HEK293 (cell line): ENCODE measurements around the gene DLGAP3.

Source experiments
- CTCF ChIA-PET: fragments of 350-600 bp; formaldehyde crosslinking; extraction: SDS; loops from one replicate; lab custom pipeline; 2021; ENCODE audit warnings: antibody characterized with exemption; lab: Yijun Ruan, JAX
- POLR2A ChIA-PET: fragments of 300-600 bp; formaldehyde crosslinking; extraction: SDS; loops from one replicate; lab custom pipeline; 2020; ENCODE audit warnings: antibody characterized with exemption, inconsistent platforms; lab: Yijun Ruan, JAX
- H3K27ac ChIP-seq: fragments of 200-500 bp; sonication (Bioruptor generic); 2 replicates; pipeline ENCODE4 v1.5.1; 2014; ENCODE audit warnings: low read depth, low read length, control low read depth, inconsistent platforms; ENCODE audit errors: extremely low read depth
- H3K36me3 ChIP-seq, 2 experiments: fragments of 200-500 bp in 1 of 2; sonication (Bioruptor generic) in 1 of 2; 1 replicate in 1 of 2; 2 replicates in 1 of 2; pipeline ENCODE4 v1.5.1; 2014 to 2017; ENCODE audit warnings: inconsistent platforms in 2 of 2, low read length in 2 of 2; ENCODE audit not compliant: control insufficient read depth in 2 of 2, insufficient read depth in 1 of 2
- H3K4me1 ChIP-seq: fragments of 200-500 bp; sonication (Bioruptor generic); 2 replicates; pipeline ENCODE4 v1.5.1; 2014; ENCODE audit warnings: mild to moderate bottlenecking, low read length, inconsistent platforms; ENCODE audit not compliant: control insufficient read depth, insufficient read depth
- H3K4me3 ChIP-seq: 2 replicates; pipeline ENCODE4 v1.5.1; 2011; ENCODE audit warnings: low read depth, mild to moderate bottlenecking, control low read depth, low read length, moderate library complexity
- H3K9me3 ChIP-seq: fragments of 200-500 bp; sonication (Bioruptor generic); 2 replicates; pipeline ENCODE4 v1.5.1; 2014; ENCODE audit warnings: low read depth, low read length, inconsistent platforms; ENCODE audit not compliant: control insufficient read depth, insufficient read depth
- BCL11B ChIP-seq: fragments of 450-650 bp; formaldehyde crosslinking; IDR thresholded peaks from 2 replicates; pipeline ENCODE4 v1.5.1; 2016; ENCODE audit warnings: low read depth, missing biosample characterization, missing genetic modification characterization
- GLIS1 ChIP-seq: fragments of 450-650 bp; formaldehyde crosslinking; IDR thresholded peaks from 2 replicates; pipeline ENCODE4 v1.5.1; 2016; ENCODE audit warnings: missing biosample characterization, missing genetic modification characterization
- SP3 ChIP-seq: fragments of 450-650 bp; formaldehyde crosslinking; IDR thresholded peaks from 2 replicates; pipeline ENCODE4 v1.5.1; 2016; ENCODE audit warnings: missing biosample characterization, missing genetic modification characterization
- YY2 ChIP-seq: fragments of 450-650 bp; formaldehyde crosslinking; IDR thresholded peaks from 2 replicates; pipeline ENCODE4 v1.5.1; 2016; ENCODE audit warnings: missing biosample characterization, missing genetic modification characterization
- ZBTB20 ChIP-seq: fragments of 450-650 bp; formaldehyde crosslinking; IDR thresholded peaks from 2 replicates; pipeline ENCODE4 v1.5.1; 2016; ENCODE audit warnings: missing biosample characterization, missing genetic modification characterization
- ZBTB48 ChIP-seq: fragments of 450-650 bp; formaldehyde crosslinking; IDR thresholded peaks from 2 replicates; pipeline ENCODE4 v1.5.1; 2016; ENCODE audit warnings: missing biosample characterization, missing genetic modification characterization
- ZBTB8A ChIP-seq: fragments of 450-650 bp; formaldehyde crosslinking; IDR thresholded peaks from 2 replicates; pipeline ENCODE4 v1.5.1; 2016; ENCODE audit warnings: missing biosample characterization, missing genetic modification characterization
- ZEB2 ChIP-seq: fragments of 450-650 bp; formaldehyde crosslinking; IDR thresholded peaks from 2 replicates; pipeline ENCODE4 v1.5.1; 2016; ENCODE audit warnings: missing biosample characterization, missing genetic modification characterization
- ZFHX2 ChIP-seq: fragments of 450-650 bp; formaldehyde crosslinking; conservative IDR thresholded peaks from 2 replicates; pipeline ENCODE4 v1.5.1; 2016; ENCODE audit warnings: missing biosample characterization, missing genetic modification characterization
- ZNF266 ChIP-seq: fragments of 450-650 bp; formaldehyde crosslinking; IDR thresholded peaks from 2 replicates; pipeline ENCODE4 v1.5.1; 2016; ENCODE audit warnings: missing biosample characterization, missing genetic modification characterization, low read depth
- ZNF335 ChIP-seq: fragments of 450-650 bp; formaldehyde crosslinking; conservative IDR thresholded peaks from 2 replicates; pipeline ENCODE4 v1.5.1; 2016; ENCODE audit warnings: missing biosample characterization, missing genetic modification characterization
- ZNF501 ChIP-seq: fragments of 450-650 bp; formaldehyde crosslinking; IDR thresholded peaks from 2 replicates; pipeline ENCODE4 v1.5.1; 2016; ENCODE audit warnings: missing biosample characterization, missing genetic modification characterization
- ZNF521 ChIP-seq: fragments of 450-650 bp; formaldehyde crosslinking; IDR thresholded peaks from 2 replicates; pipeline ENCODE4 v1.5.1; 2017; ENCODE audit warnings: missing biosample characterization, mild to moderate bottlenecking, missing genetic modification characterization
- ZNF544 ChIP-seq: fragments of 450-650 bp; formaldehyde crosslinking; IDR thresholded peaks from 2 replicates; pipeline ENCODE4 v1.5.0; 2017; ENCODE audit warnings: missing biosample characterization, missing genetic modification characterization
- ZNF837 ChIP-seq: fragments of 450-650 bp; formaldehyde crosslinking; IDR thresholded peaks from 2 replicates; pipeline ENCODE4 v1.5.1; 2016; ENCODE audit warnings: missing biosample characterization, missing genetic modification characterization
- TF ChIP-seq, protein P1 (sequence below): fragments of 450-650 bp; formaldehyde crosslinking; IDR thresholded peaks from 2 replicates; pipeline ENCODE4 v1.5.1; 2016; ENCODE audit warnings: missing biosample characterization, missing genetic modification characterization
- TF ChIP-seq, protein P2 (sequence below): fragments of 450-650 bp; formaldehyde crosslinking; IDR thresholded peaks from 2 replicates; pipeline ENCODE4 v1.5.1; 2017; ENCODE audit warnings: missing biosample characterization, missing genetic modification characterization
- TF ChIP-seq, protein P3 (sequence below): fragments of 450-650 bp; formaldehyde crosslinking; optimal IDR thresholded peaks from 2 replicates; pipeline ENCODE3; 2016; ENCODE audit warnings: missing biosample characterization, mild to moderate bottlenecking, missing genetic modification characterization
- TF ChIP-seq, protein P4 (sequence below): fragments of 450-650 bp; formaldehyde crosslinking; IDR thresholded peaks from 2 replicates; pipeline ENCODE4 v1.5.1; 2017; ENCODE audit warnings: missing biosample characterization, missing genetic modification characterization
- TF ChIP-seq, protein P5 (sequence below): fragments of 450-650 bp; formaldehyde crosslinking; IDR thresholded peaks from 2 replicates; pipeline ENCODE4 v1.5.1; 2016; ENCODE audit warnings: missing biosample characterization, missing genetic modification characterization
- TF ChIP-seq, protein P6 (sequence below): fragments of 450-650 bp; formaldehyde crosslinking; IDR thresholded peaks from 2 replicates; pipeline ENCODE4 v1.5.1; 2016; ENCODE audit warnings: missing biosample characterization, missing genetic modification characterization
- TF ChIP-seq, protein P7 (sequence below): fragments of 450-650 bp; formaldehyde crosslinking; IDR thresholded peaks from 2 replicates; pipeline ENCODE4 v1.5.1; 2017; ENCODE audit warnings: missing biosample characterization, missing genetic modification characterization

The DLGAP3 gene

DNA sequence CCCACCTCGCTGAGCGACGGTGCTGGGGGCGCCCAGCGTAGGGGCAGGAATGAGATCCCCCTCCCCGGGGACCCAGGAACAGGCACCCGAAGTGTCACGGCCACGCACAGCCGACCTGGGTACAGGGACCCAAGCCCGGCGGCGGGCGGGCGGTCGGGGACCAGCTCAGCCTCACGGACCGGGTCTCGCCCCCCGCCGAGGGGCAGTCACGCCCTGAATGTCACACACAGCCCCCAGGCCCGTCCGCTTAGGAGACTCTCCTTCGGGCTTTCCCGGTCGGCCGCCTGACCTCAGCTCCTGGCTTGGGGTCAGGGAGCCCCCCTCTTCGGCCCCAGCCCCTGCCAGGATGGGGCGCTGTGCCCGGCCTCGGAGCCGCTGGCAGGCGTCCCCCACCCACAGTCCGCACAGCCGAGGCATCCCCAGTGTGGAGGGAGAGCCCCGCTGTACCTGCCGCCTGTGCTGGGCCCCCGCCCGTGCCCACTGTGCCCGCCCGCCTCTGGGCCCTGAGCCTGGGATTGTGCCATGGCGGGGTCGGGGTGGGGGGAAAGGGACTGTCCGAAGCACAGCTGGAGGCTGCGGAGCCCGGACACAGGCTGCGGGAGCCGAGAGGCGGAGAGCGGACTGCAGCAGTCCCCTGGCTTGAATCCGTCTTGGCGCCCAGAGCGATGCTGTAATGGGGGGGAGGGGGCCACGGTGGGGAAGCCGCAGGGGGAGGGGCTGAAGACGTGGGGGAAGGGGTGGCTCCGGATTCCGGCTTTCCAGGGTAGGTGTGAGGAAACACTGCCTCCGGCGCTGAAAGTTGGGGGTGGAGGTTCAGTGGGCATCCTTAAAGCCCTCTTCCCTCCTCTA is 627 bp upstream of the DLGAP3 start (continued):
- TF ChIP-seq, protein P1, sequence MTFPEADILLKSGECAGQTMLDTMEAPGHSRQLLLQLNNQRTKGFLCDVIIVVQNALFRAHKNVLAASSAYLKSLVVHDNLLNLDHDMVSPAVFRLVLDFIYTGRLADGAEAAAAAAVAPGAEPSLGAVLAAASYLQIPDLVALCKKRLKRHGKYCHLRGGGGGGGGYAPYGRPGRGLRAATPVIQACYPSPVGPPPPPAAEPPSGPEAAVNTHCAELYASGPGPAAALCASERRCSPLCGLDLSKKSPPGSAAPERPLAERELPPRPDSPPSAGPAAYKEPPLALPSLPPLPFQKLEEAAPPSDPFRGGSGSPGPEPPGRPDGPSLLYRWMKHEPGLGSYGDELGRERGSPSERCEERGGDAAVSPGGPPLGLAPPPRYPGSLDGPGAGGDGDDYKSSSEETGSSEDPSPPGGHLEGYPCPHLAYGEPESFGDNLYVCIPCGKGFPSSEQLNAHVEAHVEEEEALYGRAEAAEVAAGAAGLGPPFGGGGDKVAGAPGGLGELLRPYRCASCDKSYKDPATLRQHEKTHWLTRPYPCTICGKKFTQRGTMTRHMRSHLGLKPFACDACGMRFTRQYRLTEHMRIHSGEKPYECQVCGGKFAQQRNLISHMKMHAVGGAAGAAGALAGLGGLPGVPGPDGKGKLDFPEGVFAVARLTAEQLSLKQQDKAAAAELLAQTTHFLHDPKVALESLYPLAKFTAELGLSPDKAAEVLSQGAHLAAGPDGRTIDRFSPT (tag by site-specific recombination), result 0 out of 2 replicates have a peak, but pooled peaks have one; percentile 31
- TF ChIP-seq ZNF335 (tag by site-specific recombination), result peak; percentile 83
- TF ChIP-seq, protein P2, sequence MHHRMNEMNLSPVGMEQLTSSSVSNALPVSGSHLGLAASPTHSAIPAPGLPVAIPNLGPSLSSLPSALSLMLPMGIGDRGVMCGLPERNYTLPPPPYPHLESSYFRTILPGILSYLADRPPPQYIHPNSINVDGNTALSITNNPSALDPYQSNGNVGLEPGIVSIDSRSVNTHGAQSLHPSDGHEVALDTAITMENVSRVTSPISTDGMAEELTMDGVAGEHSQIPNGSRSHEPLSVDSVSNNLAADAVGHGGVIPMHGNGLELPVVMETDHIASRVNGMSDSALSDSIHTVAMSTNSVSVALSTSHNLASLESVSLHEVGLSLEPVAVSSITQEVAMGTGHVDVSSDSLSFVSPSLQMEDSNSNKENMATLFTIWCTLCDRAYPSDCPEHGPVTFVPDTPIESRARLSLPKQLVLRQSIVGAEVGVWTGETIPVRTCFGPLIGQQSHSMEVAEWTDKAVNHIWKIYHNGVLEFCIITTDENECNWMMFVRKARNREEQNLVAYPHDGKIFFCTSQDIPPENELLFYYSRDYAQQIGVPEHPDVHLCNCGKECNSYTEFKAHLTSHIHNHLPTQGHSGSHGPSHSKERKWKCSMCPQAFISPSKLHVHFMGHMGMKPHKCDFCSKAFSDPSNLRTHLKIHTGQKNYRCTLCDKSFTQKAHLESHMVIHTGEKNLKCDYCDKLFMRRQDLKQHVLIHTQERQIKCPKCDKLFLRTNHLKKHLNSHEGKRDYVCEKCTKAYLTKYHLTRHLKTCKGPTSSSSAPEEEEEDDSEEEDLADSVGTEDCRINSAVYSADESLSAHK (tag by site-specific recombination), result no peak
- no peak for TF ChIP-seq ZNF521
- TF ChIP-seq ZBTB8A, result peak; percentile 59
- TF ChIP-seq, protein P3, sequence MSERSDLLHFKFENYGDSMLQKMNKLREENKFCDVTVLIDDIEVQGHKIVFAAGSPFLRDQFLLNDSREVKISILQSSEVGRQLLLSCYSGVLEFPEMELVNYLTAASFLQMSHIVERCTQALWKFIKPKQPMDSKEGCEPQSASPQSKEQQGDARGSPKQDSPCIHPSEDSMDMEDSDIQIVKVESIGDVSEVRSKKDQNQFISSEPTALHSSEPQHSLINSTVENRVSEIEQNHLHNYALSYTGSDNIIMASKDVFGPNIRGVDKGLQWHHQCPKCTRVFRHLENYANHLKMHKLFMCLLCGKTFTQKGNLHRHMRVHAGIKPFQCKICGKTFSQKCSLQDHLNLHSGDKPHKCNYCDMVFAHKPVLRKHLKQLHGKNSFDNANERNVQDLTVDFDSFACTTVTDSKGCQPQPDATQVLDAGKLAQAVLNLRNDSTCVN (tag by site-specific recombination), result peak; percentile 32
- TF ChIP-seq GLIS1 (tag by site-specific recombination), result peak; percentile 27; the same call in 1 of the 2 replicates
- TF ChIP-seq ZNF544 (tag by site-specific recombination), result no peak
- peak; percentile 39; the same call in 1 of the 2 replicates for TF ChIP-seq ZFHX2 (tag by site-specific recombination)
- TF ChIP-seq ZBTB20 (tag by site-specific recombination), result peak; percentile 84; the same call in 1 of the 2 replicates
- no peak for TF ChIP-seq BCL11B

DNA sequence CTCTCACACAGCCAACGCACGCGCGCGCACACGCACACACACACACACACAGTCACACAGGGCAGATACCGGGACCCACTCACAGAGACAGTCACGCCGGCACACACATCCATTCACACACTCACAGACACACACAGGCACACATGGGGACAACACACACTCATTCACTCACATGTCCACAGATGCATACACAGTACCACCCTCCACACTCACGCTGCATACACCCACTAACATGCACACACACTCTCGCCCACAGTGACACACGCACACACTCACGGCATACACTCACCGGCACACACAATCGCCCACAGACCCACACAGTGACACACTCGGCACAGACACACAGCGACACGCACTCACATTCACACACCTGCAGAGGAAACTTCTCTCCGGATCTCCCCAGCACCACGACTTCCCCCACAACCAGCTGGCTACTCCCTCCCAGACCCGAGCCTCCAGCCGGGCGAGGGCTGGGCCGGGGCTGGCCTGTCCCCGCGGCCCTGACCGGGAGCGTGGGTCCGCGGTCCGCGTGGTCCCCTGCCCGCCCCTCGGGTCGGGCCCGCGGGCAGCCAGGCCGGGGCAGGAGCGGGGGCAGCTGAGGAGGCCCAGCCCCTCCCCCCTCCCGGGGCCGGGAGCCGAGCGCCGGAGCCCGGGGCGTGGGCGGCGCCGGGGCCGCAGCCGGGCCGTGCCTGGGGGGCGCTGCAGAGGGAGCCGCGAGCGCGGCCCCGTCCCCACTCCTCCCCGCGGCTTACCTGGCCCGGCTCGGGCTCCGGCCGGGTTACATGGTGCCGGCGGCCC is 552 bp downstream of the DLGAP3 start:
- no peak overlapping the region; the same call in 1 of the 2 replicates for H3K27ac ChIP-seq
- ChIA-PET CTCF (interaction anchor here (0.7 to 1.1 kb wide), 3 partner anchors 9 to 12 kb away, joined by 3 read pairs; no protein-coding TSS in a partner anchor), POLR2A (no interaction called here)
- H3K4me3 ChIP-seq, result peak overlapping the region; percentile 38
- H3K9me3 ChIP-seq, result no peaks in the 10 kb centered on the region
- no peaks in the 10 kb centered on the region for H3K4me1 ChIP-seq
- no peaks in the 10 kb centered on the region for H3K36me3 ChIP-seq
- TF ChIP-seq ZBTB20 (tag by site-specific recombination) (peak; percentile 80), ZEB2 (tag by site-specific recombination) (0 out of 2 replicates have a peak, but pooled peaks have one; percentile 32), ZNF266 (tag by site-specific recombination) (0 out of 2 replicates have a peak, but pooled peaks have one; percentile 36), ZBTB48 (tag by site-specific recombination) (peak; percentile 66), SP3 (no peak), ZNF501 (tag by site-specific recombination) (no peak), YY2 (tag by site-specific recombination) (0 out of 2 replicates have a peak, but pooled peaks have one; percentile 50), ZNF837 (tag by site-specific recombination) (0 out of 2 replicates have a peak, but pooled peaks have one; percentile 30)
- TF ChIP-seq, protein P4, sequence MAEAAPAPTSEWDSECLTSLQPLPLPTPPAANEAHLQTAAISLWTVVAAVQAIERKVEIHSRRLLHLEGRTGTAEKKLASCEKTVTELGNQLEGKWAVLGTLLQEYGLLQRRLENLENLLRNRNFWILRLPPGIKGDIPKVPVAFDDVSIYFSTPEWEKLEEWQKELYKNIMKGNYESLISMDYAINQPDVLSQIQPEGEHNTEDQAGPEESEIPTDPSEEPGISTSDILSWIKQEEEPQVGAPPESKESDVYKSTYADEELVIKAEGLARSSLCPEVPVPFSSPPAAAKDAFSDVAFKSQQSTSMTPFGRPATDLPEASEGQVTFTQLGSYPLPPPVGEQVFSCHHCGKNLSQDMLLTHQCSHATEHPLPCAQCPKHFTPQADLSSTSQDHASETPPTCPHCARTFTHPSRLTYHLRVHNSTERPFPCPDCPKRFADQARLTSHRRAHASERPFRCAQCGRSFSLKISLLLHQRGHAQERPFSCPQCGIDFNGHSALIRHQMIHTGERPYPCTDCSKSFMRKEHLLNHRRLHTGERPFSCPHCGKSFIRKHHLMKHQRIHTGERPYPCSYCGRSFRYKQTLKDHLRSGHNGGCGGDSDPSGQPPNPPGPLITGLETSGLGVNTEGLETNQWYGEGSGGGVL (tag by site-specific recombination), result peak; percentile 81
- TF ChIP-seq, protein P5, sequence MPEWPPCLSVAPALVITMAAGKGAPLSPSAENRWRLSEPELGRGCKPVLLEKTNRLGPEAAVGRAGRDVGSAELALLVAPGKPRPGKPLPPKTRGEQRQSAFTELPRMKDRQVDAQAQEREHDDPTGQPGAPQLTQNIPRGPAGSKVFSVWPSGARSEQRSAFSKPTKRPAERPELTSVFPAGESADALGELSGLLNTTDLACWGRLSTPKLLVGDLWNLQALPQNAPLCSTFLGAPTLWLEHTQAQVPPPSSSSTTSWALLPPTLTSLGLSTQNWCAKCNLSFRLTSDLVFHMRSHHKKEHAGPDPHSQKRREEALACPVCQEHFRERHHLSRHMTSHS, result peak; percentile 12; the same call in 1 of the 2 replicates
- TF ChIP-seq, protein P6, sequence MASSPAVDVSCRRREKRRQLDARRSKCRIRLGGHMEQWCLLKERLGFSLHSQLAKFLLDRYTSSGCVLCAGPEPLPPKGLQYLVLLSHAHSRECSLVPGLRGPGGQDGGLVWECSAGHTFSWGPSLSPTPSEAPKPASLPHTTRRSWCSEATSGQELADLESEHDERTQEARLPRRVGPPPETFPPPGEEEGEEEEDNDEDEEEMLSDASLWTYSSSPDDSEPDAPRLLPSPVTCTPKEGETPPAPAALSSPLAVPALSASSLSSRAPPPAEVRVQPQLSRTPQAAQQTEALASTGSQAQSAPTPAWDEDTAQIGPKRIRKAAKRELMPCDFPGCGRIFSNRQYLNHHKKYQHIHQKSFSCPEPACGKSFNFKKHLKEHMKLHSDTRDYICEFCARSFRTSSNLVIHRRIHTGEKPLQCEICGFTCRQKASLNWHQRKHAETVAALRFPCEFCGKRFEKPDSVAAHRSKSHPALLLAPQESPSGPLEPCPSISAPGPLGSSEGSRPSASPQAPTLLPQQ, result peak; percentile 82
- TF ChIP-seq, protein P7, sequence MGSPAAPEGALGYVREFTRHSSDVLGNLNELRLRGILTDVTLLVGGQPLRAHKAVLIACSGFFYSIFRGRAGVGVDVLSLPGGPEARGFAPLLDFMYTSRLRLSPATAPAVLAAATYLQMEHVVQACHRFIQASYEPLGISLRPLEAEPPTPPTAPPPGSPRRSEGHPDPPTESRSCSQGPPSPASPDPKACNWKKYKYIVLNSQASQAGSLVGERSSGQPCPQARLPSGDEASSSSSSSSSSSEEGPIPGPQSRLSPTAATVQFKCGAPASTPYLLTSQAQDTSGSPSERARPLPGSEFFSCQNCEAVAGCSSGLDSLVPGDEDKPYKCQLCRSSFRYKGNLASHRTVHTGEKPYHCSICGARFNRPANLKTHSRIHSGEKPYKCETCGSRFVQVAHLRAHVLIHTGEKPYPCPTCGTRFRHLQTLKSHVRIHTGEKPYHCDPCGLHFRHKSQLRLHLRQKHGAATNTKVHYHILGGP (tag by site-specific recombination), result 0 out of 2 replicates have a peak, but pooled peaks have one; percentile 30
